Measurements from ENCODE around the gene PSMA7.
"Not testable (repeated sequence)": the region's sequence is repeated elsewhere in the genome, so short reads cannot be mapped to it uniquely, and the experiment has no call there.

The PSMA7 gene

DNA sequence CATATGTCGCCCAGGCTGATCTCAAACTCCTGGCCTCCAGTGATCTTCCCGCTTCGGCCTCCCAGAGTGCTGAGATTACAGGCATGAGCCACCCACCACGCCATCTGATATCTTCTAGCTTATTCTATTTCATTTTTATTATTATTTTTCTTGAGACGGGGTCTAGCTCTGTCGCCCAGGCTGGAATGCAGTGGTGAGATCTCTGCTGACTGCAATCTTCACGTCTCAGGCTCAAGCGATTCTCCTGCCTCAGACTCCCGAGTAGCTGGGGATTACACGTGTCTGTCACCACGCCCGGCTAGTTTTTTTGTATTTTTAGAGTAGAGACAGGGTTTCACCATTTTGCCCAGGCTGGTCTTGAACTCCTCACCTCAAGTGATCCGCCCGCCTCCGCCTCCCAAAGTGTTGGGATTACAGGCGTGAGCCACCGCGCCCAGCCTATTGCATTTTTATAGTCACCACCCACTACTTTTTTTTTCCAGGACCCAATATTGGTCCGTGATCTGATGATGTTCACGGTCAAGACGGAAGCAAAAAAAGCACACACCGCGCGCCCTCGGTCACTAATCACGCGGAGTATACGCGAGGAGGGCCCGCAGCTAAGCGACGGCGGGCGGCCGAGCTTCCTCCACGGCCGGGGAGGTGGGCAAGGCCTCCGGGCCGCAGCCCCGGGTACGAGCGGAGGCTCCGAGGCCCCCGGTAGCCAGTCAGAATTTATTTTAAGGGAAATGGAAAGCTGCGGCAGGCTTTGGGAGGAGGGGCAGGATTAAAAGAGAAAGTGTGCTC is 22.0 kb downstream of the PSMA7 start:
- DNase-seq (ENCODE audit: low read depth in 1 of 2, low spot score in 1 of 2), result no peak

DNA sequence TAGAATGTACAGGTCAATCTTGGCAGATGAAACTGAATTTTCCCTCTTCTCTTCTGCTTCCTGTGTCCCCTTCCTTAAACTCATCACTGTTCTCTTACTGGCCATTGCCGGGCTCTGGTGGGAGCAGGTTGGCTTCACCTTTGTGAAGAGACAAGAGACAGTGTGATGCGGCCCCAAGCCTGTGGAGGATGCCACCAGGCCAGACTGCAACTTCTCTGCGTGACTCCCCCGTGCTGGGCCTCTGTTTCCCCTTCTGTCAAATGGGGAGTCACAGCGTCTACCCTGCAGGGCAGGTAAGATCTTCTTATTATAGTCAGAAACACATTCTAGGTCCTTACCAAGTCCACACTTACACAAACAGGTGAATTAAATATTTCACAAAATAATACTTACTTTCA is 22.8 kb downstream of the PSMA7 start:
- no peak for DNase-seq (ENCODE audit: low read depth in 1 of 2, low spot score in 1 of 2)

DNA sequence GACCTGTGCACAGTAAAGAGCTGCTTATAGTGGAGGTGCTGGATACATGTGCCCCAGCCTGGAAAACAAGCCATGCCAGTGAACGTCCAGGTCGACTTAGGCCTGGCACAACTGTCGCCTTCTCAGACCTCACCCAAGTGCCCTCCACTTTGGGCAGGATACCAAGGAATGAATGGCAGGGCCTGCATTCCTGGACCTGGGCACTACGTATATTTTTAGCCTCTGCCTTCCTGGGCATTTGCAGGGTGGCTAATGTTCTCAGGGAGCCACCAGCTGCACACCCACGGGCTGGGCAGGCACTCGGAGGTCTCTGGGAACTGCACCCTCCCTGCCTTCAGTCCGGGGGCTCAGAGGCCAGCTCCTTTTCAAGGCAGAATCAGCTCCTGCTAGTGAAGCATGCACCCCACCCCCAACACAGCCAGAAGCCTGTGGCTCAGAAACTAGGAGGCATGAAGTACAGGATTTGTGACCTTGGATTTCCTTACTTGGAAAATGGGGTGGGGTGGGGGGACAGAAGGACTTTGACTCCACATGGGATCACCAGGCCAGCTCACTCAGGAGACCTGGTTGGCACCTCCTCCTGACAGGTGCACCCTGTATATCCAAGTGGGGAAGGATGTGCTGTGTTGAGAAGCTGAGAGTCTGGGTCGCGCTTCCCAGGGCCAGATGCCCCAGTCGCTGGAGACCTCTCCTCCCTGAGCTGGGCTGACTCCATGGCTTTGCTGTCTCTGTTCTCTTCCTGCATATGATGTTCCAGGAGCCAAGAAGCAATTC is 23.4 kb downstream of the PSMA7 start:
- DNase-seq (ENCODE audit: low read depth in 1 of 2, low spot score in 1 of 2), result no peak

DNA sequence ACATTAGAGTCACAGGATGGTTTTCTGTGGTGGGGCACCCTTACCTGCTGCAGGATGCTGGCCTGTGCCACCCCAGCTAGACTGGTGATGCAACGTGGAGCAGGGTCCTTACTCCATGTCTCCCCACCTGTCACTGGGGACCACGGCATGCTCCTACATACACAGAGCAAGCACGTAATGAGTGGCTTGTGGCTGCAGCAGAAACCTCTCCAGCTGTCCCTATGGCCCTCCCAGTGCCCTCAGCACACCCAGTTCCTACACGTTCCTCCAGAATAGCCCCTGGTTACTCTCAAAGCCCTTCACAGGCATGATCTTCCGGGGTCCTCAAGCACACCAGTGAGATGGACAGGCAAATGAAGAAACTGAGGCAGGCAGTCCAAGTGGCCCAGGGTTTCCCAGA is 24.1 kb downstream of the PSMA7 start:
- DNase-seq (ENCODE audit: low read depth in 1 of 2, low spot score in 1 of 2), result no peak

DNA sequence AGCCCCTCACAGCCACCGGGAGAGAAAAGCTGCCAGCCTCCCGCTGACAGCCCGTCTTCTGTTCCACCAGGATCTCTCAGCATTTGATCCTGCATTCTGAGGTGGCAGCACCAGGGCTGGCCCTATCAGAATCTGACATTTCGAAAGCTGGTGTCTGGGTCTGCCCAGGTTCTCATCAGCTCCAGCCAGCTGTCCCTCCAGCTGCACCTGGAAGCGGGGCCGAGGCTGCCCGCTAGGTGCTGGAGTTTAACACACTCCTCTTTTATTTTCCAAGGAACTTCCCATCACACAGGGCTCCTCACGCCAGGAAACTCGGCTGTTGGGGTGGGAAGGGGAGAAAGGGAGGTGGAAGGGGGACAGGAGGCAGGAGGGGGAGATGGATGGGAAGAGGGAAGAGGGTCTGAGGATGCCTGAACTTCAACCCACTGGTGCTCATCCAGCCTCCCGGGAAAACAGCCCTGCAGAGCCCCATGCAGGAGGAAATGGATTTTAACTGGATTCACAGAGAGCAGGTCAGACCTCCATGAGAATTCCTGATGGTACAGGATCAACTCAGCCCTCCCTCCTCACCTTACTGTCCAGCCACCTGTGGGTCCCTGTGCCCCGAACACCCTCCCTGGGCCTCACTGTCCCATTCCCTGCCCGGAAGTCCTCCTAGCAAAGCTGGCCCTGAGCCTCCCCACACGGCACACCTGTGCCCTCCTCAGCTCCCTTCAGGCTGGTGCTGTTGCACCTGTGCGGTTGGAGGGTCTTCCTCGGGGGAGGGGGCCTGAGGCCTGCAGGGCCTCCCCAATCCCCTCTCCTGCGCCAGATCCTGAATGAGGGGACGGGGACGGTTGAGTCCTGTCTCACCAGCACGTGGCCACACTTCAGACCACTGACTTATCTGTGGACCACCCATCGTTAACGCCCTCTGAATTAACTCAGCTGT is 24.8 kb downstream of the PSMA7 start:
- no peak for DNase-seq (ENCODE audit: low read depth in 1 of 2, low spot score in 1 of 2)

DNA sequence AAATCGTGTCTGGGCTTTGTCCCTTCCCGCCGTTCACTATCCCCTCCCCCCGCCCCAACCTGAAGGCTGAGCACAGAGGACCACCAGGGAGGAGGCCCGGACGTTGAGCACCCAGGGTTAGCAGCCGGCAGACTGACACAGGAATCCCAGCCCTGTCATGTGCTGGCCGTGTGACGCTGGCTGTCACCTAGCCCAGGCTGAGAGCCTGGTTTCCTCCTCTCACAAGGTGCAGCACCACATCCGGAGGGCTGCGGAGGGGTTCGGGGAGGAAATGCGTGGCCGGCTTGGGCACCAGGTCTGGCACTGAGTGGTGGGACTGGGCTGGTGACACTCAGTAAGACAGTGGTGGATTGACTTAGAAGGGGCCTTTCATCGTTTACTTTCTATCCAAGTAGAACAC is 25.5 kb downstream of the PSMA7 start:
- DNase-seq (ENCODE audit: low read depth in 1 of 2, low spot score in 1 of 2), result no peak

DNA sequence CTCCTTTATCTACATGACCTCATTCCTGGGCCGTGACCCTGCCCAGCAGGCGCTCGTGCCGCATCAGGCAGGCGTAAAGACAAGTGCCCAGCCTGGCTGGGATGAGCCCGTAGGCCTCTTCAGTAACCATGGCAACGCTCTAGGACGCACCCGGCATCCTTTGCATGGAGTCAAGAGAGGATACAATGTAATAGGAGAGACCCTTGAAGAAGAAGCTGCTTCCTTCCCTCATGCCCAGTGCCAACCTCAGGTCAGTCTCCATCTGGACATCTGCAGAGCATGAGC is 25.9 kb downstream of the PSMA7 start:
- DNase-seq (ENCODE audit: low read depth in 1 of 2, low spot score in 1 of 2), result no peak

DNA sequence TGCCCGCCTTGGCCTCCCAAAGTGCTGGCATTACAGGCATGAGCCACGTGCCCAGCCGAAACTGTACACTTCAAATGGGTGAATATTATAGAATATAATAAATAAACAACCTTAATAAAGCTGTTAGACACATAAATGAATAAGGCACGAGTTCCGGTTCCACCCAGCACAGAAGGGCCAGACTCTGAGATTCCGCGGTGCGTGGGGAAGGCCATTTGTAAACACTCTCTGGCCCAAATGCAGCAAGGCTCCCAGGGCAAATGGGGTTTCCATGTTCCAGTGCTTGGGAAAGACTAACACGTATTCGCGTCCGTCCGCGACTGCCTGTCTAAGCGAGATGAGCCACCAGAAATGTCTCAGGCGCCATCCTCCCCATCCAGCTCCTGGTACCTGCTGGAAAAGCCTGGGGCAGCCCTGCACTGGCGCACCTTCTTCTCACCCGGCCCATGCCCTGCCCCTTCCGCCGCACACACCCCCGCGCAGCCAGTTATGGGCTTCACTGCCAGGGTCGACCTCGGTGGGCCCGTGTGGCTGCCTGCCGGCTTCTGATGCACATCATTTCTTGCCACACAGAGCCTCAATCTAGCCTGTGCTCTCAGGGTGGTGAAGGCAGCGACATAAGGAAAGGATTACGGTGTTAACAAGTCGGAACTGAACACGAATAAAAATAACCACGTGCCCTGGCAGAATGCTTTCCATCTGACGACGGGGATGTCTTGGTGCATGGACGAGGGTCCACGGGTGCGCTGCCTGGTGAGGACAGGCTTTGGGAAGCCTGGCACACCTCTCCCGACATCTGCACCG is 26.4 kb downstream of the PSMA7 start:
- DNase-seq (ENCODE audit: low read depth in 1 of 2, low spot score in 1 of 2), result no peak

DNA sequence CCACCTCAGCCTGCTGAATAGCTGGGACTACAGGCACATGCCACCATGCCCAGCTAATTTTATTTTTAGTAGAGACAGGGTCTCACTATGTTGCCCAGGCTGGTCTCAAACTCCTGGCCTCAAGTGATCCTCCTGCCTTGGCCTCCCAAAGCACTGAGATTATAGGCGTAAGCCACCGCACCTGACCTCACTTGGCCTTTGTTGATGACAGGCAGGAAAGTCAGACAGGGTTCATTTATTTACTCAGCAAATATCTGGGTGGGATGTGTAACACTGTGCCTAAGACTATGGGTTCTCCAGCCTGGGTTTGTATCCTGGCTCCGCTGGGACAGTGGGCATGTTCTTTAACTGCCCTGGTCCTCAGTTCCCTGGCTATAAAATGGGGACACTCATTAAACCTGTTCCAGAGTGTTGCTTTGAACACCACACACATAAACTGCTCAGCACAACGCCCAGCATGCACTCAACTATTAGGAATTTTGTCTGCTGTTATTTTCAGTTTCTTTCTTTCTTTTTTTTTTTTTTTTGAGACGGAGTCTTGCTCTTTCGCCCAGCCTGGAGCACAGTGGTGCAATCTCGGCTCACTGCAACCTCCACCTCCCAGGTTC is 27.3 kb downstream of the PSMA7 start:
- not testable (repeated sequence) for DNase-seq (ENCODE audit: low read depth in 1 of 2, low spot score in 1 of 2)

DNA sequence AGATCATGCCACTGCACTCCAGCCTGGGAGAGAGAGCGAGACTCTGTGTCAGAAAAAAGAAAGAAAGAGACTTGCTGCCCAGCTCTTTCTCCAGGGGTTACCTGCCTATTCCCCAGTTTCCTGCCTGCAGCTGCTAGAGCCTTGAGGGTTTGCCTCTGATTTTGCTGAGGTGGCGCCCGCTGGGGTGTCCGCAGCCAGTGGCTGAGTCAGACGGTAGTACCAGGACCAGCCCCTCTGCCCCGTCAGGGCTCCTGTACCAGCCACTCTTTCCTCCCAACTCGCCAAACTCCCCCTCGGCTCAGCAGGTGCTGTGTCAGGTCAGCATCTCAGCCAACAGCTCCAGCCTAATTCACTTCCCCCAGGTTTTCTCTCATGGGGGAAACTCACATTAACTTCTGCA is 28.3 kb downstream of the PSMA7 start:
- no peak for DNase-seq (ENCODE audit: low read depth in 1 of 2, low spot score in 1 of 2)

DNA sequence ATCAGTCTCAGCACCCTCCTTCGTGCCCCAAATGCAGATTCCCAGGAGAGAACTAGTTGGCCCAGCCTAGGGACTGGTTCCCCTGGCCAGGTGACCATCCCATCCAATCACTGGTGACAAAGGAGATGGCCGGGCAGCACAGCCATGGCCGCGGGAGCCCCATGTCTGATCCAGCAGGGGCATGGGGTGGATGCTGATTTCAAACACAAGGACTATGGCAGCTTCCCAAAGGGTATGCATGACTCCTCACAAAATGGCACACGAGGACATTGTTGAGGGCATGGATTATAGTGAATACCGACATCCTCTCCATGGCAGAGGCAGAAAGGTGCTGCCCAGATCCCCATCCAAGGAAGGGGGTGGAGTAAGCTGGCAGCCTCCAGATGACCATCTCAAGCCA is 30.8 kb downstream of the PSMA7 start:
- DNase-seq (ENCODE audit: low read depth in 1 of 2, low spot score in 1 of 2), result no peak

DNA sequence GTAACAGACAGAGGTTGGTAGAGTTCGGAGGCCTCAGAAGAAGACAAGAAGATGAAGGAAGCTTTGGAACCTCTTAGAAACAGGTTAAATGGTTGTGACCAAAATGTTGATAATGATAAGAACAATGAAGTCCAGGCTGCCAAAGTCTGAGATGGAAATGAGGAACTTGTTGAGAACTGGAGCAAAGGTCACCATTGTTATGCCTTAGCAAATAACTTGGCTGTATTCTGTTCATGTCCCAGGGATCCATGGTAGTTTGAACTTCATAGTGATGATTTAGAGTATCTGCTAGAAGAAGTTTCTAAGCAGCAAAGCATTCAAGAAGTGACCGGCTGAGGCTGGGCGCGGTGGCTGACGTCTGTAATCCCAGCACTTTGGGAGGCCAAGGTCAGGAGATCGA is 32.0 kb downstream of the PSMA7 start:
- DNase-seq (ENCODE audit: low read depth in 1 of 2, low spot score in 1 of 2), result no peak

DNA sequence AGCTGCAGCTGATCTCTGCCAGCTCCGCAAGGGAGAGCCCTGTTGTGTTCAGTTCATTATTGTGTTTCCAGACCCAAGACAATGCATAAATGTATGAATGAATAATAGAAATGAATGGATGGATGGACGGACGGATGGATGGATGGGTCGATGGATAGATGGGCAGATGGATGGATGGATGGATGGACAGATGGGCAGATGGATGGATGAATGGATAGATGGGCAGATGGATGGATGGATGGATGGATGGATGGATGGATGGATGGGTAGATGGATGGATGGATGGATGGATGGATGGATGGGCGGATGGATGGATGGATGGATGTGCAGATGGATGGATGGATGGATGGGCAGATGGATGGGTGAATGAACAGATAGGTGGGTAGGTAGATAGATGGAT is 37.6 kb downstream of the PSMA7 start:
- no peak for DNase-seq (ENCODE audit: low read depth in 1 of 2, low spot score in 1 of 2)

DNA sequence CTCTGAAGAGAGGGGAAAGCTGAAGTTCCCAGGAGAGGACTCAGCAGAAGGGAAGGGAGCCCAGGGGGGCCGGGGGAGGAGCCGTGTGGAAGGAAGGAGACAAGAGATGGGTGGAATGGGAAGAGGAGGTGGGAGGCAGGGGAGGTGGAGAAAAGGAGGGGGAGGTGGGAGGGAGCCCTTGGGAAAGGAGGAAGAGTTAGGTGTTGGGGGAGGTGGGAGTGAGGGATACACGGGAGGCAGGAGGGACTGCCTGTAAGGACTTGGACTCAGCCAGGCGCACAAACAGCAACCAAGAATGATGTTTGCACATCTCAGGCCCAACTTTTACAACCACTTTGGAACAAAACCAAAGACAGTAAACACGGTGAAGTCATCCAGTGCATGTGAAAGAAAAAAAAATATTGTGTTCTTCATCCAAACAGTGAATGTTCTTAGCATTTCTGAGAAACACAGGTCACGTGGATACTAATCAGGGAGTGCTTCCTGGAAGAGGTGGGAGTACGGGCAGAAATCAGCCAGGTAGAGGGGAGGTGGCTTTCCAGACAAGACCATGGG is 38.3 kb downstream of the PSMA7 start:
- DNase-seq (ENCODE audit: low read depth in 1 of 2, low spot score in 1 of 2), result no peak

DNA sequence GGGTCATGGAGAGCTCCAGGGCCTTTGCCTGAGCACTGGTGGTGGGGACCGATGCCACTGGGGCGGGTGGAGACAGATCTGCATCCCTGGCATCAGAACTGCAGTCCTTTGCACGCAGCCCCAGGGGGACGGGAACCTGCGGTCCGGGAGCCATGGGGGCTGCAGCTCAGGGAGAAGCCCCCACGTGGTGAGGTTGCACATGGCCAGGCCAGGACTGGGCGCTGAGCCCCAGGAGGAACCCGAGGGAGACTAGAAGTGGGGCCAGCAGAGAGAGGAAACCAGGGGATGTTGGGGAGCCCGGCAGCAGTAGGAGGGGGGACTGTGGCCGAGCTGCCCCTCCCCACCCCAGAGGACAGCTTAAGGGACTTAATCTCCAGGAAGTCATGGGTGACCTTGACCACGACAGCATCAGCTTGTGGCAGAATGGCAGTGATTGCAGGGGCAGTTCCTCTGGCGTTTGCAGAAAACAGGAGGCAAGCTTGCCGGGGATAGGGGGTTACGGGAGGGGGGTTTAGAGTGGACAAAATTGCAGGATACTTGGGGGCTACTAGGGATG is 38.9 kb downstream of the PSMA7 start:
- no peak for DNase-seq (ENCODE audit: low read depth in 1 of 2, low spot score in 1 of 2)

DNA sequence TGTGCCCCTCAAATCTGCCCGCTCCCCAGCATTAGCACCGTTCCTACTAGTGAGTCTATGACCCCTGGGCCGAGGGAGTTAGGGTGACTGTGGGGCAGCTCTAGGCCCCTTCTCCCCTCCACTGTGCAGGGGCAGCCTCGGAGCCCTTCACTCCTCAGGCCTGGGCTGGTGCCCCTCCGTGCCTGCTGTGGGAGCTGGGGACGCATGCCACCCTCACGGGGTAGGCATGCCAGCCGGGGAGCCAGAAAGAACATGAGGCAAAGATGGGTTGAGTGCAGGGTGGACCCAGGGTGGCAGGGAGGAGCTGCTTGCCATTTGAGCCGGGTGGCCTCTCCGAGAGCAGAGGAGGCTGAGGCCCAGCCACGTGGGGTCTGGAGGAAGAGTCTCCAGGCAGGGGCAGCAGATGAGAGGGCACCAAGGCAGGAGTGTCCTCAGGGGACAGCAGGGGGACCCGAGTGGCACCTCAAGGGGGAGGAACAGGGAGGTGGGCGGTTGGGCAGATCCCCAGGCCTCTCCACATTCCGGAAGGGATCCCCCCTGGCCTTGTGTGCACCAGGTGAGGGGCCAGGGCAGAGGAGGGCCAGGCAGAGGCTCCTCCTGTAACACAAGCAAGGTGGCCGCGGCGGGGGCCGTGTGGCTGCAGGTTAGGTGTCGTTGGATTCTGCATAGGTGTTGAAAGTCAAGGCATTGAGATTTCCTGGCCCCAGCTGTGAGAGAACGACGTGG is 39.5 kb downstream of the PSMA7 start:
- DNase-seq (ENCODE audit: low read depth in 1 of 2, low spot score in 1 of 2), result no peak

DNA sequence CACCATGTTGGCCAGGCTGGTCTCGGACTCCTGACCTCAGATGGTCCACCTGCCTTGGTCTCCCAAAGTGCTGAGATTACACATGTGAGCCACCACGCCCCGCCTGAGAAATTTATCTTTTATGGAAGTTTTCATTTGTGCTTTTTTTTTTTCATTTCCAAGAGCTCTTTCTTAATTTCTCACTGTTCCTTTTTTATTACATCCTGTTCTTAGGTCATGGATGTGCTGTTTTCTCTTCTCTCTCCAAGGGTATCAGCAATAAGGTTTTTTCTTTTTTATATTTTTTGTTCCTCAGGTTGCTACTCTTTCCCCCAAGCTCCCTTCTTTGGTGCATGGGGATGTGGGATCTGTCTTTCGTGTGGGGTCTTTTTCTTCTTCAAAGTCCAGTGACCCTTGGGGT is 42.1 kb downstream of the PSMA7 start:
- no peak for DNase-seq (ENCODE audit: low read depth in 1 of 2, low spot score in 1 of 2)

DNA sequence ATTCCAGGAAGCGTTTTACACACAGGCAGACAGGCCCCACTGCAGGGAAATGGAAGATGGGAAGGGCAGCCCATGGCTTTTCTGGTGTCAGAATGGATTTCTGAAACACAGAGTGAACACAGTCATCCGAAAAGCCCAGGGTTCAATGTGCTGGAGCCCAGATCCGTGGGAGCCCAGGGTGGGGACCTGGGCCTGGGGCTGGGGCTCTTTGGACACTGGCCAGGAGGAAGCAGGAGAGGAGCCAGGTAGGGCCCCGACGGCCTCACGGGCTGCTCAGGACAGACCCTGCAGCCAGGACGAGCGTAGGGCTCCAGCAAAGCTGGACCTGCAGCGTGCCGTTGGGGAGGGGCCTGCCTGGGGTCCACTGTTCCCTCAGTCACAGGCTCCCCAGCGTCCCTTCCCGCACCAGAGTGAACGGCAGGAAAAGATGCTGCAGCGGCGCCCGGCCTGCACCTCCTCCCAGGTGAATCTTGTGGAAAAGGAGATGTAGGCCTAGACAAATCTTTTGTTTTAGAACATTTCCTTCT is 45.2 kb downstream of the PSMA7 start:
- DNase-seq (ENCODE audit: low read depth in 1 of 2, low spot score in 1 of 2), result no peak
